Testis (tissue), 2 donors: ENCODE results near the gene RPGRIP1.
"Not testable (repeated sequence)": the region's sequence is repeated elsewhere in the genome, so short reads cannot be mapped to it uniquely, and the experiment has no call there.

ENCODE experiments used
- POLR2A ChIP-seq: fragments of 450-650 bp; IDR thresholded peaks from one replicate; pipeline ENCODE4 v1.6.1; 2017; ENCODE audit warnings: antibody characterized with exemption, mild to moderate bottlenecking, moderate library complexity
- TF ChIP-seq, protein P1 (sequence below), 3 experiments: fragments of 450-650 bp in 2 of 3; fragments of 200-600 bp in 1 of 3; sonication (generic) in 1 of 3; IDR thresholded peaks; one replicate each; pipeline ENCODE4 v1.5.1; 2016 to 2019; ENCODE audit warnings: antibody characterized with exemption in 3 of 3, mild to moderate bottlenecking in 2 of 3, moderate library complexity in 1 of 3

GRCh38 chr14:21272661-21273060, 7.2 kb upstream of the RPGRIP1 start:
- TF ChIP-seq POLR2A, result not testable (repeated sequence)
- TF ChIP-seq, protein P1, sequence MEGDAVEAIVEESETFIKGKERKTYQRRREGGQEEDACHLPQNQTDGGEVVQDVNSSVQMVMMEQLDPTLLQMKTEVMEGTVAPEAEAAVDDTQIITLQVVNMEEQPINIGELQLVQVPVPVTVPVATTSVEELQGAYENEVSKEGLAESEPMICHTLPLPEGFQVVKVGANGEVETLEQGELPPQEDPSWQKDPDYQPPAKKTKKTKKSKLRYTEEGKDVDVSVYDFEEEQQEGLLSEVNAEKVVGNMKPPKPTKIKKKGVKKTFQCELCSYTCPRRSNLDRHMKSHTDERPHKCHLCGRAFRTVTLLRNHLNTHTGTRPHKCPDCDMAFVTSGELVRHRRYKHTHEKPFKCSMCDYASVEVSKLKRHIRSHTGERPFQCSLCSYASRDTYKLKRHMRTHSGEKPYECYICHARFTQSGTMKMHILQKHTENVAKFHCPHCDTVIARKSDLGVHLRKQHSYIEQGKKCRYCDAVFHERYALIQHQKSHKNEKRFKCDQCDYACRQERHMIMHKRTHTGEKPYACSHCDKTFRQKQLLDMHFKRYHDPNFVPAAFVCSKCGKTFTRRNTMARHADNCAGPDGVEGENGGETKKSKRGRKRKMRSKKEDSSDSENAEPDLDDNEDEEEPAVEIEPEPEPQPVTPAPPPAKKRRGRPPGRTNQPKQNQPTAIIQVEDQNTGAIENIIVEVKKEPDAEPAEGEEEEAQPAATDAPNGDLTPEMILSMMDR (IDR thresholded peaks at IDR 0.05), result not testable (repeated sequence)
